Body of pancreas (tissue), 4 donors: ENCODE data around the gene LAIR1. TPM values are rescaled to one million over a fixed set of nuclear protein-coding genes. Genes with fewer than 3 reads are reported as not detected.

Source experiments
- ATAC-seq: fragments of 150-250 bp; one replicate; pipeline ENCODE4 v1.9.1; 2016
- DNase-seq, 4 donors: peaks; one replicate each; pipeline ENCODE4 v3.0.0-alpha.2; 2019
- H3K27ac ChIP-seq, 4 donors: fragments of 200-600 bp; sonication (generic); 1 replicate in 3 of 4; 2 replicates in 1 of 4; pipeline versions ENCODE4 v1.5.1 to v1.6.1; 2016 to 2019; ENCODE audit warnings: mild to moderate bottlenecking in 1 of 4, mixed read lengths in 1 of 4, moderate library complexity in 1 of 4
- H3K27me3 ChIP-seq, 2 donors: fragments of 200-600 bp; sonication (generic); one replicate each; pipeline ENCODE4 v1.6.0; 2016; ENCODE audit warnings: mild to moderate bottlenecking in 1 of 2
- H3K36me3 ChIP-seq, 2 donors: fragments of 200-600 bp; sonication (generic); replicated peaks in 1 of 2; 2 replicates each; pipeline ENCODE4 v1.5.1; 2016; ENCODE audit warnings: low read depth in 2 of 2; ENCODE audit not compliant: insufficient read depth in 1 of 2
- H3K4me1 ChIP-seq: fragments of 200-600 bp; sonication (generic); one replicate; pipeline ENCODE4 v1.6.0; 2016
- H3K4me3 ChIP-seq, 2 donors: fragments of 200-600 bp; sonication (generic); 1 replicate in 1 of 2; 2 replicates in 1 of 2; pipeline ENCODE4 v1.5.1; 2016 to 2019
- H3K9me3 ChIP-seq, 3 donors: fragments of 200-600 bp; sonication (generic); 1 replicate in 2 of 3; 2 replicates in 1 of 3; pipeline ENCODE4 v1.5.1; 2016
- POLR2A ChIP-seq, 3 donors: fragments of 450-650 bp; IDR thresholded peaks; one replicate each; pipeline ENCODE4 v1.6.1; 2016; ENCODE audit warnings: antibody characterized with exemption in 3 of 3, mild to moderate bottlenecking in 2 of 3
- WGBS, 2 donors: methylation state at CpG; one replicate each; pipeline ENCODE4 v1.1.5; 2017; 5-methylcytosine and 5-hydroxymethylcytosine counted together
- intact Hi-C: fragments of 100-400 bp; cut with DNase I; formaldehyde crosslinking; loops from one replicate; pipeline ENCODE4 v1.15.1; 2023
- total RNA-seq, 2 donors: library from RNA; depleted of rRNA; stranded (reverse); fragments of >200 nt; gene quantifications; one replicate each; pipeline ENCODE4 v1.1.0, GENCODE V29; 2016
- TF ChIP-seq, protein P1 (sequence below), 7 experiments: fragments of 450-650 bp in 4 of 7; fragments of 200-600 bp in 3 of 7; sonication (generic) in 3 of 7; IDR thresholded peaks; one replicate each; pipeline ENCODE4 v1.5.1; 2016 to 2019; ENCODE audit warnings: antibody characterized with exemption in 7 of 7

LAIR1 gene
- total RNA-seq, 2 donors from 2014 or later: 2.9 to 35.6 TPM

DNA sequence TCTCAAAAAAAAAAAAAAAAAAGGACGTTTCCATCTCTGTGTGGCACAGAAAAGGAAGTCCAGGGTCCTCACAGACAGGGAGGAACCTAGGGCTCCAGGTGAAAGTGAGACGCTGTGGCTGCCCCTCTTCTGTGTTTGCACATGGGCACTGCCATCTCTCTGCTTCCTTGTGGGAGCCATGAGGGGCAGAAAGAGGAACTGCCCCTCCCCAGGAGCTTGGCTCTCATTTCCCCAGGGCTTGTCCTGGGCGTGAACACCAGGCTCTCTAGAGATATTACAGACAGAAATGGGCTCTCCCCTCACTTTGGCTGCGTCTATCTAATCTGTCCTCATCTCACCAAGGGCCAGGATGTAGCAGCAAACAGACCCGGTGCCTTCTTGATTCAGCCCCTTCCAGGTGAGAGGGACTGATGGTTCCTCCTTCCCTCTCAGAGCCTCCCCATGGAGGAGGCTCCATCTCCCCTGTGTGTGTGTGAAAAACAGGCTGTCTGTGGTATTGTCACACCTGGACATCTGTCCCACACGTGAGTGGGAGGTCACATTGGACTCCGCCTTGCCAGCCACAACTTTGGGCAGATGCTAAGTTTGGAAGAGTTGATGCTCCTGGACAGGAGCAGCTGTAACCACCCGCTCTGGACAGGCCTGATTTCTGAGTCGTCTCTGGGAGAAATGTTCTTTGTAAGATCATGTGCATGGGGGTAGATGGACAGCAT, 24.9 kb downstream of the LAIR1 start:
- peak in 1 of 4 donors; percentile 22 for DNase-seq
- 48% methylated on average over 9 of the region's 9 CpGs for WGBS, 2 donors
- H3K9me3 ChIP-seq: no peaks in the 10 kb centered on the region
- H3K4me1 ChIP-seq: no peaks in the 10 kb centered on the region
- H3K4me3 ChIP-seq: no peak overlapping the region
- no peaks in the 10 kb centered on the region for H3K36me3 ChIP-seq
- no peak overlapping the region for H3K27ac ChIP-seq
- no peak for TF ChIP-seq POLR2A (IDR thresholded peaks at IDR 0.05)
- TF ChIP-seq, protein P1, sequence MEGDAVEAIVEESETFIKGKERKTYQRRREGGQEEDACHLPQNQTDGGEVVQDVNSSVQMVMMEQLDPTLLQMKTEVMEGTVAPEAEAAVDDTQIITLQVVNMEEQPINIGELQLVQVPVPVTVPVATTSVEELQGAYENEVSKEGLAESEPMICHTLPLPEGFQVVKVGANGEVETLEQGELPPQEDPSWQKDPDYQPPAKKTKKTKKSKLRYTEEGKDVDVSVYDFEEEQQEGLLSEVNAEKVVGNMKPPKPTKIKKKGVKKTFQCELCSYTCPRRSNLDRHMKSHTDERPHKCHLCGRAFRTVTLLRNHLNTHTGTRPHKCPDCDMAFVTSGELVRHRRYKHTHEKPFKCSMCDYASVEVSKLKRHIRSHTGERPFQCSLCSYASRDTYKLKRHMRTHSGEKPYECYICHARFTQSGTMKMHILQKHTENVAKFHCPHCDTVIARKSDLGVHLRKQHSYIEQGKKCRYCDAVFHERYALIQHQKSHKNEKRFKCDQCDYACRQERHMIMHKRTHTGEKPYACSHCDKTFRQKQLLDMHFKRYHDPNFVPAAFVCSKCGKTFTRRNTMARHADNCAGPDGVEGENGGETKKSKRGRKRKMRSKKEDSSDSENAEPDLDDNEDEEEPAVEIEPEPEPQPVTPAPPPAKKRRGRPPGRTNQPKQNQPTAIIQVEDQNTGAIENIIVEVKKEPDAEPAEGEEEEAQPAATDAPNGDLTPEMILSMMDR (IDR thresholded peaks at IDR 0.05): no peak
- H3K27me3 ChIP-seq: no peaks in the 10 kb centered on the region
- intact Hi-C loops: no loop called here
- ATAC-seq: no peak

DNA sequence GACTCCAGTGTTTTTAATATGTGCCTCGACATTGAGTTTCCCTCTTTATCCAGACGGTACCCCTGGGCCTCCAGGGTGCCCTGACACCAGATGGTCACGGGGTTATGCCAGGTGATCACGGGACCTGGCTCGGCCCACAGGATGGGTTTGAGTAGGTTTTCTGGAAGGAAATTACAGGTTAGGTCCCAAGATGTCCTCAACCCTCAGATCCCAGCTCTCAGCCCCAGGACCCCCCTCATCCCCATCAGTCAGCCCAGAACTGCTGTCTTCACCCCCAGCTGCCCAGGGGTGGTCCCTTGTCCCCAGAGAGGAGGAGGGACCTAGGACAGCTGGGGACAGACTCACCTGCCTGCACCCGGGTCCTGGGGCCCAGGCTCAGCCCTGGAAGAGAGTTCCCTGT, 26.2 kb downstream of the LAIR1 start:
- no peaks in the 10 kb centered on the region for H3K9me3 ChIP-seq
- H3K4me3 ChIP-seq: no peak overlapping the region
- intact Hi-C loops: no loop called here
- H3K27me3 ChIP-seq: no peaks in the 10 kb centered on the region
- ATAC-seq (no peak), DNase-seq (no peak)
- no peak overlapping the region for H3K27ac ChIP-seq
- H3K36me3 ChIP-seq: no peaks in the 10 kb centered on the region
- WGBS, 2 donors: 28 to 57% methylated on average over 5 to 6 of the region's 6 CpGs
- no peaks in the 10 kb centered on the region for H3K4me1 ChIP-seq
- no peak for TF ChIP-seq POLR2A (IDR thresholded peaks at IDR 0.05)
- TF ChIP-seq, protein P1 (IDR thresholded peaks at IDR 0.05): no peak

DNA sequence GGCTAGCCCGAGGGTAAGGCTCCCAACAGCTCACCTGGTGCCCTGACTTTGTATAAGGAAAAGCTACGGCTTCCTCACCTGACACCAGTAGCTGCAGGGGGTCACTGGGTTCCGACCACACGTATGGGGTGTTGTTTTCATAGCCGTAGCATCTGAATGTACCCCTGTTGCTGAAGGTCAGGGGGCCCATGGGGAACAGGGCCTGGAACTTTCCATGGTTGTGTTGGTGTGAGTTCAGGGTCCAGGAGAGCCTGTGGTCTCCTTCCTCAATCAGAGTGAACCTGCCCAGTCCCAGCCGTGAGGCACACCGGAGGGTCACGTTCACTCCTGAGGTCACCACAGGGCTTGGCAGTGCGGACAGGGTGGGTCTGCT, 26.9 kb downstream of the LAIR1 start:
- Histone ChIP-seq H3K9me3 (no peaks in the 10 kb centered on the region), H3K36me3 (no peaks in the 10 kb centered on the region), H3K4me3 (no peak overlapping the region), H3K27me3 (no peaks in the 10 kb centered on the region), H3K27ac (no peak overlapping the region), H3K4me1 (no peaks in the 10 kb centered on the region)
- 43 to 47% methylated on average over 6 to 9 of the region's 9 CpGs for WGBS, 2 donors
- DNase-seq (no peak), ATAC-seq (no peak)
- intact Hi-C loops: no loop called here
- no peak for TF ChIP-seq POLR2A (IDR thresholded peaks at IDR 0.05)
- TF ChIP-seq, protein P1 (IDR thresholded peaks at IDR 0.05): no peak

DNA sequence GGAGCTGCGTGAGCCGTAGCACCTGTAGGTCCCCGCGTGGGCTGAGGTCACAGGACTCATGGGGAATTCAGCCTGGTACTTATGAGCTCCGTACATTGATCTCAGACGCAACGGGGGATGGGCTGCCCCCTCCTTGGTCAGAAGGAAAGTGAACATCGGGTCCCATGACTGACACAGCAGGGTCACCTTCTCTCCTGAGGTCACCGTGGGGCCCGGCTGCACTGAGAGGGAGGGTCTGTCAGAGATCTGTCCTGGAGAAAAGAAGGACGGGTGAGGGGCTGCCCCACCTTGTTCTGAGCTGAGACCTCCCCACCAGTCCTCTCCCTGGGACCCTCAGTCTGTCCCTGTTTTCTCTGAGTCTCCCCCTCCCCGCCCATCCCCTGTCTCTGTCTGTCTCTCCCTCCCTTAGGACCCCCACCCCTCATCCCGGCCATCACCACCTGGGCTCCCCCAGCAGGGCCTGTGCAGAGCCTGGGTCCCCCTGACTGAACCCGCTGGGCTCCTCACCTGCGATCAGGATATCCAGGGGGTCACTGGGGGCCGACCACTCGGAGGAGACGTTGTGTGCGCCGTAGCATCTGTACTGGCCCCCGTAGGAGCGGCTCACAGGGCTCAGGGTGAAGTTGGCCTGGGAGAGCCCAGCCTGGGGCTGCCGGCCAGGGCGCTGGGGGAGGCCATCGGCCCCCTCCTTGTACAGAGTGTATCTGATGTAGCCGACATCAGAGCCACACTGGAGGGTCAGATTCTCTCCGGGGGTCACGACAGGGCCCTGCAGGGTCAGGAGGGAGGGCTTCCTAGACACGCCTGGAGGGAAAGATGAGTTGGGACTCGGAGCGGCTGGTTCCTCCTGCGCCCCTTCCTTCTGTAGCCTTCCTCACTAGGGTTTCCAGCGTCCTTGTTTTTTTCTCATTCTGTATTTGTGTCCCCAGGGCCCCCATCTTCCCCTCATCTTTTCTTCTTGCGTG, 27.6 kb downstream of the LAIR1 start:
- Histone ChIP-seq H3K4me1 (no peaks in the 10 kb centered on the region), H3K27ac (no peak overlapping the region)
- WGBS, 2 donors: 45 to 53% methylated on average over 14 to 31 of the region's 34 CpGs

More for the DNA sequence above, 27.6 kb downstream of the LAIR1 start:
- Histone ChIP-seq H3K27me3 (no peaks in the 10 kb centered on the region), H3K4me3 (no peak overlapping the region), H3K36me3 (no peaks in the 10 kb centered on the region), H3K9me3 (no peaks in the 10 kb centered on the region)
- intact Hi-C loops: no loop called here
- DNase-seq (no peak), ATAC-seq (no peak)
- TF ChIP-seq POLR2A (IDR thresholded peaks at IDR 0.05): no peak
- TF ChIP-seq, protein P1 (IDR thresholded peaks at IDR 0.05): no peak
